A673 (cell line): ENCODE results near the gene FN3K. TPM values are rescaled to one million over a fixed set of nuclear protein-coding genes. Genes with fewer than 3 reads are reported as not detected.

Experiments
- BruUV-seq: library from RNA; stranded (reverse); fragments of 400-500 nt; replicated peaks from 2 replicates; lab custom pipeline; 2021; lab: Mats Ljungman, UMichigan
- CTCF ChIA-PET: fragments of 300-600 bp; sonication (Branson Sonifier 250); formaldehyde crosslinking; loops from one replicate; lab custom pipeline; 2022; ENCODE audit warnings: antibody characterized with exemption; lab: Charles Lee
- POLR2A ChIA-PET: fragments of 300-600 bp; sonication (Branson Sonifier 250); formaldehyde crosslinking; loops from one replicate; lab custom pipeline; 2022; ENCODE audit warnings: antibody characterized with exemption; ENCODE audit not compliant: low non-redundant PET; lab: Charles Lee
- DNase-seq: peaks from one replicate; pipeline ENCODE4 v3.0.0-alpha.2; 2015; ENCODE audit warnings: low spot score
- H3K27ac ChIP-seq: fragments of 200-600 bp; sonication (generic); 2 replicates; pipeline ENCODE4 v1.5.1; 2016; ENCODE audit warnings: mixed run types, low read depth, mild to moderate bottlenecking, mixed read lengths, antibody characterized with exemption, low read length; ENCODE audit not compliant: poor library complexity, severe bottlenecking
- H3K27me3 ChIP-seq: fragments of 200-600 bp; sonication (generic); replicated peaks from 2 replicates; pipeline ENCODE4 v1.6.1; 2017; ENCODE audit warnings: mixed run types, low read depth, mild to moderate bottlenecking, mixed read lengths, antibody characterized with exemption, low read length; ENCODE audit not compliant: insufficient read depth, poor library complexity
- H3K36me3 ChIP-seq: fragments of 200-600 bp; sonication (generic); 2 replicates; pipeline ENCODE4 v1.6.1; 2016; ENCODE audit warnings: mixed run types, mild to moderate bottlenecking, mixed read lengths, antibody characterized with exemption, low read length; ENCODE audit not compliant: insufficient read depth, poor library complexity, severe bottlenecking
- H3K4me1 ChIP-seq: fragments of 200-600 bp; sonication (generic); 2 replicates; pipeline ENCODE4 v1.6.1; 2017; ENCODE audit warnings: mixed run types, mild to moderate bottlenecking, mixed read lengths, antibody characterized with exemption, low read length; ENCODE audit not compliant: insufficient read depth, poor library complexity, severe bottlenecking
- H3K4me3 ChIP-seq: fragments of 200-600 bp; sonication (generic); 2 replicates; pipeline ENCODE4 v1.5.1; 2016; ENCODE audit warnings: low read depth, mixed run types, mild to moderate bottlenecking, mixed read lengths, low read length; ENCODE audit not compliant: poor library complexity, severe bottlenecking
- H3K9me3 ChIP-seq: fragments of 200-600 bp; sonication (generic); 2 replicates; pipeline ENCODE4 v1.6.1; 2016; ENCODE audit warnings: mixed run types, low read depth, mild to moderate bottlenecking, mixed read lengths, antibody characterized with exemption, low read length; ENCODE audit not compliant: poor library complexity, severe bottlenecking
- CTCF ChIP-seq: fragments of 300-800, 200-600 bp; sonication (generic); conservative IDR thresholded peaks from 2 replicates; pipeline ENCODE4 v1.5.1; 2017; ENCODE audit warnings: low read depth, mild to moderate bottlenecking, antibody characterized with exemption, low read length, moderate library complexity, mixed read lengths
- EZH2 ChIP-seq: fragments of 200-600 bp; sonication (generic); IDR thresholded peaks from 2 replicates; pipeline ENCODE4 v1.6.1; 2017; ENCODE audit warnings: borderline replicate concordance, low read depth, mild to moderate bottlenecking, mixed read lengths, antibody characterized with exemption, low read length; ENCODE audit not compliant: poor library complexity, severe bottlenecking
- intact Hi-C: fragments of 100-400 bp; cut with micrococcal nuclease; formaldehyde crosslinking; loops from one replicate; pipeline ENCODE4 v1.10.0; 2022; ENCODE audit not compliant: unreplicated experiment
- total RNA-seq: library from RNA; stranded (reverse); gene quantifications from 2 replicates; pipeline ENCODE4 v1.2.3, GENCODE V29; 2021

Gene FN3K
- total RNA-seq, 1 experiment from 2014 or later = 6.7 TPM

- Histone ChIP-seq H3K4me1 (no peaks in the 10 kb centered on the region), H3K36me3 (peaks cover 13% of the 10 kb centered on the region), H3K4me3 (no peak overlapping the region), H3K9me3 (no peaks in the 10 kb centered on the region), H3K27ac (no peak overlapping the region), H3K27me3 (no peaks in the 10 kb centered on the region)
- POLR2A ChIA-PET = no interaction called here
- TF ChIP-seq EZH2 (no peak), CTCF (no peak)
- intact Hi-C loops = no loop called here
- CTCF ChIA-PET = no interaction called here
- DNase-seq = no peak
- BruUV-seq = no TSS peak
Measured at GRCh38 chr17:82726427-82726826, 9.0 kb upstream of the FN3K start.

- CTCF ChIA-PET = no interaction called here
- no TSS peak for BruUV-seq
- no peak overlapping the region for H3K27ac ChIP-seq
- peaks cover 22% of the 10 kb centered on the region for H3K36me3 ChIP-seq
- POLR2A ChIA-PET = no interaction called here
- TF ChIP-seq CTCF (no peak), EZH2 (no peak)
- intact Hi-C loops = no loop called here
- H3K9me3 ChIP-seq = peaks cover 14% of the 10 kb centered on the region
- no peak for DNase-seq
- H3K4me3 ChIP-seq = no peak overlapping the region
- no peaks in the 10 kb centered on the region for H3K27me3 ChIP-seq
- H3K4me1 ChIP-seq = no peaks in the 10 kb centered on the region
Measured at GRCh38 chr17:82729479-82730260, 5.7 kb upstream of the FN3K start.

GRCh38 chr17:82732118-82732743, 3.2 kb upstream of the FN3K start:
- H3K4me1 ChIP-seq = no peaks in the 10 kb centered on the region
- H3K4me3 ChIP-seq = no peak overlapping the region
- DNase-seq = no peak
- no TSS peak for BruUV-seq
- intact Hi-C loops = no loop called here
- no peak for TF ChIP-seq CTCF
- no peak for TF ChIP-seq EZH2
- no peaks in the 10 kb centered on the region for H3K27me3 ChIP-seq
- POLR2A ChIA-PET = no interaction called here
- H3K9me3 ChIP-seq = peaks cover 14% of the 10 kb centered on the region
- no peak overlapping the region for H3K27ac ChIP-seq
- peaks cover 10% of the 10 kb centered on the region for H3K36me3 ChIP-seq
- CTCF ChIA-PET = no interaction called here
